Stimulated activated CD8-positive, alpha-beta memory T cell treated with anti-CD3 and anti-CD28 coated beads, Interleukin-7, amount 100 ng/mL, for 4 hours (primary cell): ENCODE data around the gene CCDC91.
"Not testable (repeated sequence)": the region's sequence is repeated elsewhere in the genome, so short reads cannot be mapped to it uniquely, and the experiment has no call there.

ENCODE experiments used
- DNase-seq, 2 donors: peaks; one replicate each; pipeline ENCODE4 v3.0.0-alpha.2; 2020; ENCODE audit warnings: low read depth in 2 of 2

Gene CCDC91

GRCh38 chr12:28367326-28367725 lies 177.1 kb downstream of the CCDC91 start:
- DNase-seq: no peak

DNA sequence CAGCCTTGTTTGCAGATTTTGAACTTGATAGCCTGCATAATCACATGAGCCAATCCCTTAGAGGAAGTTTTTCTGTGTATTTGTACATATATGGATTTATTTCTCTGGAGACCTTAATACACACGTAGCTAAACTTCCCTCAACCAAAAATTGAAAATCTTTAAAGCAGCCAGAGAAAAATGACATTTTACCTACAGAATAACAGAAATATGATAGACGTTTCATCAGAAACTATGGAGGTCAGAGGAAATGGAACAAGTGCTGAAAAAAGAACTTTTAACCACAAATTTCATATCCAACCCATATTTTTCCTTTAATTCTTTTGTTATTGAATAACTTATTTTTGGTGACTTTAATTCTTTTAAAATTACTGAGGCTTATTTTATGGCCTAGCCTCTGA lies 177.7 kb downstream of the CCDC91 start:
- no peak for DNase-seq

DNA sequence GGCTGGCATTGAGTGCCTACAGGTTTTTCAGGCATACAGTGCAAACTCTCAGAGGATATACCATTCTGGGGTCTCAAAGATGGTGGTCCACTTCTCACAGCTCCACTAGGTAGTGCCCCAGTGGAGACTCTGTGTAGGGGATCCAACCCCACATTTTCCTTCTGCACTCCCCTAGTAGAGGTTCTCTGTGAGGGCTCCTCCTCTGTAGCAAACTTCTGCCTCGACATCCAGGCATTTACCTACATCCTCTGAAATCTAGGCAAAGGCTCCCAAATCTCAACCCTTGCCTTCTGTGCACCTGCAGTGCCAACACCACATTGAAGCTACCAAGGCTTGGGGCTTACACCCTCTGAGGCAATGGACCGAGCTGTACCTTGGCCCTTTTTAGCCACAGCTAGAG lies 179.2 kb downstream of the CCDC91 start:
- DNase-seq: no peak

- no peak for DNase-seq
Observed at GRCh38 chr12:28374556-28374955, 184.3 kb downstream of the CCDC91 start.

GRCh38 chr12:28378736-28379135 lies 188.5 kb downstream of the CCDC91 start:
- DNase-seq: no peak

GRCh38 chr12:28379779-28380178 lies 189.5 kb downstream of the CCDC91 start:
- not testable (repeated sequence) for DNase-seq

DNA sequence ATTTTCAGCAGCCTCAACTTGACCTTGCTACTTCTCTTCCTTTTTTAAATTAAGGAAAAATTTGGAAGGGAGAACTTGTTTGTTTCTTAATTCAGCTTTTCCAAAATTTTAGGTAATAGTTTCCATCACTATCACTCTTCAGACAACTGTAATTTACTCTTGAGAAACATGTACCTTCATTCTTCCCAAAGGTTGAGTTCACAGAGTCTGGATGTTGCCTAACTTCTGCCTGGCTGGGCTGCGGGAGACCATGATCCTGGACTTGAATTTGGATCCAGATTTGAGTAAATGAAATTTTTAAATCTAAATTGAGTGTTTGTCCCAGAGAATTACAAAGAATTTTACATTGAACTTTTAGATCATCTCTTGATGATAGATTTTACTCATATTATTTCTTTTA lies 193.1 kb downstream of the CCDC91 start:
- no peak for DNase-seq

GRCh38 chr12:28388879-28389278 lies 198.6 kb downstream of the CCDC91 start:
- DNase-seq: no peak

DNA sequence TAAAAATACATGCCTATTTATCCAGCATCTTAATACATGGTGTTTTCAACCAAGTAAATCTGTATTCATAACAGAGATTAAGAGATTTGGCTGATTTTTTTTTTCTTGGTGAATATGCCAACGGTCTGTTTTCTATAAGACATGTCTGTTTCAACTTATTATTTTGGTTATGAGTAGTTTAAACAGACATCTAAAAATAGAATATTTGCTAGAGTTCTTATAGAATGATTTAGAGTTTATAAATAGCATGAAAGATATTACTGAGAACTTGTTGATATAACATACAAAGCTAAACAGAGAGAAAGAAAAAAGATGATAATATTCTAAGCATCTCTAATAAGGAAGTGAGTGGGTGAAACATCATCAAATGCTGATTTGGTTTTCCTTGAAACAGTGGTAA lies 199.9 kb downstream of the CCDC91 start:
- DNase-seq: no peak

DNA sequence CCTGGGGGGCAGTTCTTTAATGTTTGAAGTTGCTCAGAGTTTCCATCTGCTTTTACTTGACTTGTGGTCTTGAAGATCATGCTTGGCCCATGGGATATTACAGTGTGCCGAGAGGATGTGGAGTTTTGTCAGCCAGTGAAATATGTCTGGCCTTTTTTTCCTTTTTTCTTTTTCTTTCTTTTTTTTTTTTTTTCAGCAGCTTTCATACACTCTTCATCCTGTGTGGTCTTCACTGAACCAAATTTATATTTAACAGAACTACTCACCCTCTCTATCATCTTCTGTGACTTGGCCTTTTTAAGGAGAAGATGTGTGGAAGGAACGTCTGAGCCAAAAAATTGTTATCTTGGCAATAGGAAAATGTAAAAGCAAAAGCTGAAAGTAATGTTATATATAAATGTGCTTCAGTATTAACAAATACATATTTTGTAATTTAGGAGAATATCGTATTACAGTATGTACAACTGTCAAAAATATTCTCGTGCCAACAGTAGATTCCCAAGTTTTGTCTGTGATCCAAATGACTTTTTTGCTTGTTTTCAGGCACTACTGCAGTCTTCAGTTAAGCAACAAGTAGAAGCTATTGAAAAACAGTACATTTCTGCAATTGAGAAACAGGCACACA lies 200.6 kb downstream of the CCDC91 start:
- no peak for DNase-seq

DNA sequence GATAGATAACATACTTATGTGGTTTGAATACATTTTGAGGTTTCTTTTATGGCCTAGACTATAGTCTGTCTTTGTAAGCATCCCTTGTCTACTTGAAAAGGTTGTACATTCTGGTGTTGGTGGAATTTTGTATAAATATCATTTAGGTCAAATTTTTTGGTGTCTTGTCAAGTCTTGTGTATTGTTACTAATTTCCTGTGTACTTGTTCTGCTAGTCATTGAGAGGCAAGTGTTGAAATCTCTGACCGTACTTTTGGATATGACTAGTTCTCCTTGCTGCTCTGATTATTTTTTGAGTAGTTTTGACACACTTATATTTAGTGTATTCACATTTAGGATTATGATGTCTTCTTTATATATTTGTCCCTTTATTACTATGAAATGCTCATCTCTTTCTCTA lies 219.6 kb downstream of the CCDC91 start:
- no peak for DNase-seq

DNA sequence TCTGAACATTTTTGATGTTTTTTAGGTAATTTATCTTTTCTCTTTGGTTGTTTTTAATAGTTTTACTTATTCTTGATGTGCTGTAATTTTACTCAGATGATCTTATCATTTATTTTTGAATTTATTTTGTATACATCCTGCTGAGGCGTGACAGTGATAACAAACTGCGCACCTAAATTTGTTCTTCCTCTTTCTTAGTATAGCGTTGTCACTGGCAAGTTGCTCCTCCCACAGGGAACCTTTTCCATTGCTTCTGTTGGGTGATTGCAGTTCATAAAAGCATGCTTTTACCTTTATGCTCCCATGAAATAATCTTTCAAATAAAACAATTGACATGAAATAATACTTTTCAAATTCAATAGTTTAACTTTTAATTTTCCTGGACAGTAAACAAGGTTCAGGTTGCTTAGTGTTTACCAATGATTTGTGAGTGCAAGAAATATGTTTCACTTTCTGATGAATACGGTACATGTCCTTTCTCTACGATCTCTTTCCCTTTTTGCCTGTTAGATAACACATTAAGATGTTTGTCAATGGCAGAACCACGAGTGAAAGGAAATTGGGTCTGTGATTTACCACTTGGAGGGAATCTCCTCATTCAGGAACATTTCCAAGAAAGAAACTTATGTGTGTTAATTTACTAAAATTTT lies 223.3 kb downstream of the CCDC91 start:
- DNase-seq: no peak

DNA sequence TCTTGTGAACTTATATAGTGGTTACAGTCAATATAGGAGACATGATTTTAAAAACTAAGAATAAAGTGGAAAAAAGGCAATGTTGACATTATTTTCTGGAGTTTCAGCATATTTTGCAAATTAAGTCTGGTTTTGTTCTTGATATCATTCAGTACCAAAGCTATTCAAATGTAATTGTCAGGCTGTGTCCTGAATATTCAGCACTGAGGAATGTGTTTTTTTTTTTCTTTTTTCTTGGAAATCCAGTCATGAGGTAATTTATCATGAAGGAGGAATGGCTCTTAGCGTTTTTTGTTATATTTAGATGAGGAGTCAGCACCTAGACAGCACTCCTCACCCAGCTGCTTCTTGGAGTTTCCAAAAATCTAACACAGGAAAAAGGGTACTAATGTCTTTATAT lies 225.5 kb downstream of the CCDC91 start:
- DNase-seq: no peak

DNA sequence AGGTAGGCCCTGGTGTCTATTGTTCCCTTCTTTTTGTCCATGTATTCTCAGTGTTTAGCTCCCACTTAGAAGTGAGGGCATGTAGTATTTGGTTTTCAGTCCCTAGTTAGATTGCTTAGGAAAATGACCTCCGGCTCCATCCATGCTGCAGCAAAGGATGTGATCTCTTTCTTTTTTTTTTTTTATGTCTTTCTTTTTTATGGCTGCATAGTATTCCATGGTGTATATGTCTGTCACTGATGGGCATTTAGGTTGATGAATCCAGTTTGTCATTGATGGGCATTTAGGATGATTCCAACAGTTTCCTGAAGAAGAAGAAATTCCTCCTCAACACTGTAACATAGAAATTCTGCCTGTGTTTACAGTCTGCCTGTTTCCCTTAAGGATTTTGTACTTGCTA lies 231.1 kb downstream of the CCDC91 start:
- no peak for DNase-seq

GRCh38 chr12:28424965-28425364 lies 234.7 kb downstream of the CCDC91 start:
- no peak for DNase-seq

DNA sequence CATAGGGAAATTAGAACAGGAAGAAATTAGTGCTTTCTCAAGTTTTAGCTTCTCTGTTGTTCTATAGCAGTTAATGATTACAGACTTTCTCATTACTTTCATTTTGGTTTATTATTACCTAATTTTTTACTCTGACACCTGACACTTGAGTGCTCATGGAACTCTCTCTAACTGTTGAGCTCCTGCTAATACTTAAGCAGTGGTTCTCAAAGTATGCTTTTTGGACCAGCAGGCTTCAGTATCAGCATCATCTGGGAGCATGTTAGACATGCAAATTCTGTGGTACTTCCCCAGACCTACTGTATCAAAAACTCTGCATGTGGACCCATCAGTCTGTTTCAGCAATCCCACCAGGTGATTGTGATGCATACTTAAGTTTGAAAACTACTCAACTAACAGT lies 235.3 kb downstream of the CCDC91 start:
- no peak for DNase-seq

- DNase-seq: no peak
Observed at GRCh38 chr12:28427046-28427445, 236.8 kb downstream of the CCDC91 start.

- no peak for DNase-seq
Observed at GRCh38 chr12:28440081-28440608, 249.9 kb downstream of the CCDC91 start.

DNA sequence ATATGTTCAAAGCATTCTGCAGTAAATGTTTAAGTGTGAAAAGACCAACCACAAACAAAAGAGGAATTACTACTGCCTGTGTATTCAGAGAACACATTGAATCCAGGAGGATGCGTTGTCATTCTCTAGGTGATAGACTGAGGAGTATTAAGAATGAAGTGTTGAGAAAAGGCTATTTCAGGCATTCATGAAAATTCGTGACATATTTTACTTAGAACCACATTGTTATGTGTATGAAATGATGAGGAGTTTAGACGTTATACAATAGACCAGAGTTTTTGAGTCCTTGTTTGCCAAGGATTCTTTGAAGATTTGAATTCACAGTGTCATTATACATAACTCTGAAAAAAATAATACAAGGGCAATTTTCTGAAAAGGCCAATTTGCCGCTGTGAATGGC lies 251.8 kb downstream of the CCDC91 start:
- no peak for DNase-seq

DNA sequence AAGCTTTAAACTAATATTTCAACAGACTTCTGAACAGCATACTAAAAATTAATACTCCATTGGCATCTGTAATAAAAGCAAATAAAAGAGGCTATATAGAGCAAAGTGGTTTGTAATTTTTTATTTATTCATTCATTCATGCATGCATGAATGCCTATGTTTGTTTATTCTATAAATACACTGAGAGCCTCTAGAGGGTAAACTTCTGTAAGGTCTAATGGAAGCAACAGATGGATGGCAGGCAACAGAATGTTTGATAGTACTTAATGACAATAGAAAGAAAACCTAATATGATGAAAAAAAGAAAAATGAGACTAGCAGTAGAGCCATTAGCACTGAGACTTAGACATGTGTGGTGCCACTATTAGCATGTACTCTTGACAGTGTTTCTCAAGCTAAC lies 253.1 kb downstream of the CCDC91 start:
- no peak for DNase-seq

DNA sequence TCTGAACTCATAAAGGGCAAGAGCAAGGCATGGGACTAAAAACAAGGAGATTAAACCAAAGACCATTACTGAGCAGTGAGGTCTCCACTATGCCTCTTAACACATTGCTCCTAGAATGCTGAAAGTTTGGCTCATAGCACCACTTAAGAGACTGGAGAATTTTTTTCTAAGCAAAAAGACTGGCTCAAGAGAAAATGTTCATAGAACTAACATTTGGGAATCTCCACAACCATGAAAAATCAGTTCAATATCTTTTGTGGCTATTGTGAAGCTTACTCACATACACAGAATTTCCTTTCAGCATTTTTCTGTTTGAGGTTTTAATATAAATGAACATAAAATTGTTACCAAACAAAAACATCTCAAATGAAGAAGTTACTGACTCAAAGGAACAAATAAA lies 255.8 kb downstream of the CCDC91 start:
- DNase-seq: no peak

DNA sequence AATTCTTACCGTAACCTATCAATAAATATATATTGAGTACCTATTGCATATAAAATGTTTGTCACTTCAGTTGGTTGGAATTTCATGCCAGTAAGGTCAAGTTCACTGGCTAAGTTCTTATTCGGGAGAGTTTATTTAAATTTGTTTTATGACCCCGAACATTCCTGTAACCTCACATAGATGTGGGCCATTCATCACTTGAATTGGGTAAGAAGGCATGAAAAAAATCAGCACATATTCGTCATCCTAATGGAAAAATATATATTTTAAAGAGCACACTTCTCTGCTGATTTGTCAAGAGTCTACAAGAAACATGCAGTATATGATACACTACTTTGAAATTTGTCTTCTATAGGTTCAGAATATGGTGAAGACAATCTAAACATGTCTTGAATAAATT lies 263.4 kb downstream of the CCDC91 start:
- DNase-seq: no peak

DNA sequence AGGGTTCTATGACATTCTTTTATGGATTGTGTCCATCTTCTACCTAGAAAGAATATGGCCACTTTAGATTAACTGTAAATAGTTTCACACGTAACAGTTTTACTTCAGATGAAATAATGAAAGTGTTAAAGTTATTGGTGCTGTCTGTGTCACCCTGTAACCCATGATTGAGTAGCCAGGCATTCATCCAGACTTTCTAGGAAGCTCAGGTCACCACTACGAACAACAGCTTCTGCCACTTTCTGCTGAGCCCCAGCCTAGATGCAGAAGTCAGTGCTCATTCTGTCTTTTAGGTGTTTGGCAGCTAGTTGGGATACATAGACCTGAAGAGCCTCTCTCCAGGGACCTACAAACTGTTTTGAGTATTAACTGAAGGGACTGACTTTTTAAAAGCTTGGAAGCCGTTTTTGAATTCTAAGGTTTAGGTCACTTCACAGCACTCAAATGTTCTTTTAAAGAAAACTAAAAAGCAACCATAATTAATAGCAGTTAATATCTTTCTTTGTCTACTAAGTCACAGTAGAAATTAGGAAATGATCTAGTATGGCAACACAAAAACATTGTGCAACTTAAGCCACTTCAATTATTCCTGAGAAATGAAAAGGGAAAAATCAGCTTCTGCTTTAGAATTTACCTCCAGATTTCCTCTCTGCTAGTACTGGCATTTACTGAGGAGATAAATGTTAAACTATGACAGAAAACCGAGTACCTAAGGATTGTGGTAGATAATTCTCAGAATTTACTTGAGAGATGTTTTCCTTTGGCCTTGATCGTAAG lies 266.9 kb downstream of the CCDC91 start:
- no peak for DNase-seq
